Measurements from ENCODE around the gene CCNL1.

CCNL1 gene

DNA sequence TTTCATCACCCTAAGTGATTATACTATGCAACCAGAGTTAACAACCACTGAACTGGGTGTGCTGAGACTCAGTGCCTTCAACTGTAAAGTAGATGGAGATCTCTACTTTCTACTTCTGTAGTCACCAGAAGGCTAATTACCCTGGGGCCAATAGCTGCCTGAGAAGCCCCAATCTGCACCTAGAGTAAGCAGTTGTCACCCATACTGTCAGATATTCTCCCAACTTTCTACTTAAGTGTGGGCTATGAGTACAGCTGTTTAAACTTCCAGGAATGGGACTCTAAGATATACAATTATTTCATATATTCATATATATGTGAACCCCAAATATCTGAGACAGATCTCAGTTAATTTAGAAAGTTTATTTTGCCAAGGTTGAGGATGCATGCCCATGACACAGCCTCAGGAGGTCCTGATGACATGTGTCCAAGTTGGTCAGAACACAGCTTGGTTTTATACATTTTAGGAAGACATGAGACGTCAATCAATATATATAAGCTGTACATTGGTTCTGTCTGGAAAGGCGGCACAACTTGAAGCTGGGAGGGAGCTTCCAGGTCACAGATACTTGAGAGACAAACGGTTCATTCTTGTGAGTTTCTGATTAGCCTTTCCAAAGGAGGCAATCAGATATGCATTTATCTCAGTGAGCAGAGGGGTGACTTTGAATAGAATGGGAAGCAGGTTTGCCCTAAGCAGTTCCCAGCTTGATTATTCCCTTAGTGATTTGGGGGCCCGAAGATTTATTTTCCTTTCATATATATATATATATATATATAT, 41.9 kb downstream of the CCNL1 start:
- Histone ChIP-seq H3K9me3 (ENCODE audit: insufficient read depth, low read depth, low read length) (no peaks in the 10 kb centered on the region), H3K27me3 (ENCODE audit: insufficient read depth, low read length) (no peaks in the 10 kb centered on the region), H3K36me3 (ENCODE audit: insufficient read depth, low read depth, low read length) (no peaks in the 10 kb centered on the region), H3K4me3 (ENCODE audit: low read length) (no peak overlapping the region), H3K4me1 (ENCODE audit: insufficient read depth, low read length) (no peaks in the 10 kb centered on the region), H3K27ac (ENCODE audit: low read length) (no peak overlapping the region), H3K9ac (ENCODE audit: low read depth, low read length) (no peak overlapping the region)

DNA sequence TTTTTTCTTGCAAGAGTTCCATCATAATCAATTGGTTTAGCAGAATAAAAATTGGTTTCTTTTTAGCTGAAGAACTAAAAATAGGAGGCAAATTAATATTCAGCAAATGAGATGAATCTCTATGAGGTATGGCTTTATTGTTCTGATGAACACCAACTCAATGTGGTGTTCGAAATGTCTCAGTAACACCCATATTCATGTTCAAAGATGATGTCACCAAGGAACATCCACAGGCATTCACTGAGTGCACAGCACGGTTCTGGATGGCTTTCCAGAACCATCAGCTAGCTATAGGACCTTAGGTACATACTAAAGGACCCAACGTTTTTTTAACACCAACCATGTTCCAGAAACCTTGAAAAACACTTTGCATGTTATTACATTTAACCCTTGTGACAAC, 42.7 kb downstream of the CCNL1 start:
- no peaks in the 10 kb centered on the region for H3K36me3 ChIP-seq (ENCODE audit: insufficient read depth, low read depth, low read length)
- H3K4me1 ChIP-seq (ENCODE audit: insufficient read depth, low read length), result no peaks in the 10 kb centered on the region
- no peaks in the 10 kb centered on the region for H3K9me3 ChIP-seq (ENCODE audit: insufficient read depth, low read depth, low read length)
- no peak overlapping the region for H3K27ac ChIP-seq (ENCODE audit: low read length)
- no peak overlapping the region for H3K4me3 ChIP-seq (ENCODE audit: low read length)
- H3K27me3 ChIP-seq (ENCODE audit: insufficient read depth, low read length), result no peaks in the 10 kb centered on the region
- H3K9ac ChIP-seq (ENCODE audit: low read depth, low read length), result no peak overlapping the region

DNA sequence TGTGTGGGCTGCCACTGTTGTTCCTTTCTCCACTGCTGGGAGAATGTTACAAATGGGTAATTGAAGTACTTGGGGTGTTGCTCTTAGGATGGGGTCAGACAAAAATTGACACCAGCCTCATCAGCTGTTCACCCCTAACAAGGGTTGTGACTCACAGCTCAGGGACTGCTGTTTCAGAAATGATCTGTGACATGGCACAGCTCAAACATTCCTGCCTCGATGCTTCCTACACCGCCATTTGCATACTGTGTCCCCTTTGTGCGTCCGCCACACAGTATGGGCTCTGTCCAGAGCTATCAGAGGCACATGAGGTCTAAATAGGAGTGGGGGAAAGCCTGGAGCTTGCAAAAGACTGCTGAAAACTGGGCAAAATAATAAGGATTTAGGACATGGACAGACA, 43.9 kb downstream of the CCNL1 start:
- H3K4me1 ChIP-seq (ENCODE audit: insufficient read depth, low read length), result no peaks in the 10 kb centered on the region
- H3K9ac ChIP-seq (ENCODE audit: low read depth, low read length), result no peak overlapping the region

DNA sequence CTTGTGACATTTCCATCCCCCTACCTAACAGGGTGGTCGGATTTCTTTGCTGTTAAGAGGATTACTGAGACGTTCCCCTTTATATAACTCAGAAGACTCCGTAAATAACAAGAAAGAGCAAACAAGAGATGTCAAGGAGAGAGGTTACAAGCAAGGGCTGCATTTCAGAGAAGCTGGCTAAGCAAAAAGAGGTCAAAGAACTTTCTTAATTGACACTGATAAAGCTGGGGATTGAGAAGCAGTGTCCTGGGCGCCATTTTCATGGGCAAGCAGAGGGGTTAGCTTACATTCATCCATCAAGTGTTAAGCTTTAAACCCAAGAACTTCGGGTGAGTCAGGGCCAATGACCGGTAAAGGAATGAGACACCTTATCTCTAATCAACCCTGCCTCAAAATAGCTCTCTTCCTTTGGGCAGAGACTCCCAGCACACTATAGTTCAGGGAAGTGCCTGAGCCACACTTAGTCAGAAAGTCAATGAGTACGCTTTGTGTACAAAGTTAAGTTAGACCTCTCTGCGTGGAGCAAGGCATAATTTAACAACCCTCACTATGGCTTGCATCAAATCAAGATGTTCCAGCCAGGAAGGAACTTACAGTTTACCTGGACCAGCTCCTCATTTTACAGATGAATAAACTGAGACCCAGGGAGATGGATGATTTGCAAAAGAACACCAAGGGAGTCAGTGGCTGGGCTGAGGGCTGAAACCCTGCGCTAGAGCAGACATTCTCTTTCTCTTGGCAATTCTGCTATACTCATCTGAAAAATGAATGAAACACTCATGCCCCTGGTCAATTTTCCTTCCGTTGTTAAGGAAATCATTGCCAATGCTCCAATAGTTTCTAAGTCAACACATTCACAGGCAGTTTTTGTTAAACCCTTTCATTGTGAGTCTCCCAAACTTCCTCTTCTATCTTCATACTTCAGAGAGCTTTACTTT, 44.6 kb downstream of the CCNL1 start:
- Histone ChIP-seq H3K9ac (ENCODE audit: low read depth, low read length) (no peak overlapping the region), H3K27ac (ENCODE audit: low read length) (no peak overlapping the region), H3K9me3 (ENCODE audit: insufficient read depth, low read depth, low read length) (no peaks in the 10 kb centered on the region), H3K36me3 (ENCODE audit: insufficient read depth, low read depth, low read length) (no peaks in the 10 kb centered on the region), H3K27me3 (ENCODE audit: insufficient read depth, low read length) (no peaks in the 10 kb centered on the region), H3K4me1 (ENCODE audit: insufficient read depth, low read length) (no peaks in the 10 kb centered on the region), H3K4me3 (ENCODE audit: low read length) (no peak overlapping the region)

More for the DNA sequence above, 43.9 kb downstream of the CCNL1 start:
- H3K27ac ChIP-seq (ENCODE audit: low read length), result no peak overlapping the region
- H3K9me3 ChIP-seq (ENCODE audit: insufficient read depth, low read depth, low read length), result no peaks in the 10 kb centered on the region
- H3K27me3 ChIP-seq (ENCODE audit: insufficient read depth, low read length), result no peaks in the 10 kb centered on the region
- no peaks in the 10 kb centered on the region for H3K36me3 ChIP-seq (ENCODE audit: insufficient read depth, low read depth, low read length)
- no peak overlapping the region for H3K4me3 ChIP-seq (ENCODE audit: low read length)

DNA sequence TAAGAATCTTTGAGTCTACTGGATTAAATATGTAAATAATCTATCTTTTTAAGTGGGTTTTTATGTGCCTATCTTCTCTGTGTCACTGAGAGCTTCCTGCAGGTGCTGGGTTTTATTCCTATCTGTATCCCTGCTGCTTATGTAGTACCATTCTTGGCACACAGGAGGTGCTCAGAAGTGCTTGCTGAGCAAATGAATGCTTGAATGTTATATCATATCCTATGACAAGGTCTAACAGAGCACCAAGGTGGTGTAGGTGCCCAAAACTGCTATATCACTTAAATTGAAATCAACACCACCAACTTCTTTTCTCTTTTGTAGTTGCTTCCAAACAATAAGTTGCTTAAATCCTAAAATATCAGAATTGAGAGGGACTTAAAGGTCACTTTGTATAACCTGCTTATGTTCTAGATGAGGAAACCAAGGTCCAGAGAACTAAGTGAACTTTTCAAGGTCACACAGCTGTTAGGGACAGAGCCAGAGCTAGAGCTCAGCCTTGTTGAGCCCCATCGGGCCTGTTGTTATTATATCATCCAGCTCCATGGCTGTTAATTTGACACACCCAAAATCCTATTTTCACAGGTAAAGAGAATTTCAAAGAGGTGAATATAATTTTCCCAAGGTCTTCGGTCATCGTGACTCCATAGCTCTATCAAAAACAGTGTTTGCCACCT, 46.0 kb downstream of the CCNL1 start:
- Histone ChIP-seq H3K4me3 (ENCODE audit: low read length) (no peak overlapping the region), H3K9me3 (ENCODE audit: insufficient read depth, low read depth, low read length) (no peaks in the 10 kb centered on the region), H3K27me3 (ENCODE audit: insufficient read depth, low read length) (no peaks in the 10 kb centered on the region), H3K27ac (ENCODE audit: low read length) (no peak overlapping the region), H3K36me3 (ENCODE audit: insufficient read depth, low read depth, low read length) (no peaks in the 10 kb centered on the region), H3K4me1 (ENCODE audit: insufficient read depth, low read length) (no peaks in the 10 kb centered on the region), H3K9ac (ENCODE audit: low read depth, low read length) (no peak overlapping the region)

DNA sequence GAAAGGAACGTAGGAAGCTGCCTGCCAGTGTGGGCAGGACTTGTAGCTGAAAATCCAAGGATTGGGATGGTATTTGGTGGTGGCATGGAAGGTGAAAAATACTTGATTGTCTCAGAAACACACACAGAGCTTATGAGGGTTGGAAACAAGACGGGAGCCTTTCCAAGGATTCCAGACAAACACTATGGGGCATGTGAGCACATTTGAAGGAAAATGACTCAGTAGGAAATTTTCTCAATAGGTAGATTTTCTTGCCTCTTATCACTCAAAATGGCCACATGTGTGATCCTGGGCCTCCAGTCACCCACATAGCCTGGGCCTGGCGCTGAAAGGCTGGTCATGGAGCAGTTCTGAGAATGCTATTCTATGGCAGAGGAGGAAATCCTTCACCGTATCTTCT, 47.4 kb downstream of the CCNL1 start:
- H3K4me3 ChIP-seq (ENCODE audit: low read length), result no peak overlapping the region
- H3K4me1 ChIP-seq (ENCODE audit: insufficient read depth, low read length), result no peaks in the 10 kb centered on the region; the same call in 1 of the 2 replicates
- no peak overlapping the region for H3K9ac ChIP-seq (ENCODE audit: low read depth, low read length)
- no peaks in the 10 kb centered on the region for H3K36me3 ChIP-seq (ENCODE audit: insufficient read depth, low read depth, low read length)
- H3K9me3 ChIP-seq (ENCODE audit: insufficient read depth, low read depth, low read length), result no peaks in the 10 kb centered on the region
- H3K27ac ChIP-seq (ENCODE audit: low read length), result no peak overlapping the region
- H3K27me3 ChIP-seq (ENCODE audit: insufficient read depth, low read length), result no peaks in the 10 kb centered on the region

DNA sequence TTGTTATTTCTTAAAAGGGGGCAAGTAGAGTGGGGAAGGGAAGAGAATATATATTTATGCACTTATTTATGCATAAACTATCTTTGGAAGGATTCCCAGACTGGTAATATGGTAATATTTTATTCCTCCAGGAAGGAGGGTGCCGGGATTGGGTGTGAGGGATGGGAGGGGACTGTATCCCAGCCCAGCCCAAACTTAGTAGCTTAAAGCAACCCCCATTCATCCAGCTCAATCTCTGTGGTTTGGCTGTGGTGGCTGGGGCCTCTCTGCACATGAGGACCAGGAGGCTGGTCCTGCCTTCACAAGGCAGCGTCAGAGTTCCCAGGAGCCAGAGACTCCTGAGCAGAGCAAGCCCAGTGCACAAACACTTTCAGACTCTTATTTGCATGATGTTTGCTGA, 48.4 kb downstream of the CCNL1 start:
- H3K27me3 ChIP-seq (ENCODE audit: insufficient read depth, low read length), result no peaks in the 10 kb centered on the region
- H3K9ac ChIP-seq (ENCODE audit: low read depth, low read length), result no peak overlapping the region
- no peaks in the 10 kb centered on the region for H3K36me3 ChIP-seq (ENCODE audit: insufficient read depth, low read depth, low read length)
- H3K4me1 ChIP-seq (ENCODE audit: insufficient read depth, low read length), result no peaks in the 10 kb centered on the region; the same call in 1 of the 2 replicates
- H3K4me3 ChIP-seq (ENCODE audit: low read length), result no peak overlapping the region
- H3K9me3 ChIP-seq (ENCODE audit: insufficient read depth, low read depth, low read length), result no peaks in the 10 kb centered on the region
- H3K27ac ChIP-seq (ENCODE audit: low read length), result no peak overlapping the region

DNA sequence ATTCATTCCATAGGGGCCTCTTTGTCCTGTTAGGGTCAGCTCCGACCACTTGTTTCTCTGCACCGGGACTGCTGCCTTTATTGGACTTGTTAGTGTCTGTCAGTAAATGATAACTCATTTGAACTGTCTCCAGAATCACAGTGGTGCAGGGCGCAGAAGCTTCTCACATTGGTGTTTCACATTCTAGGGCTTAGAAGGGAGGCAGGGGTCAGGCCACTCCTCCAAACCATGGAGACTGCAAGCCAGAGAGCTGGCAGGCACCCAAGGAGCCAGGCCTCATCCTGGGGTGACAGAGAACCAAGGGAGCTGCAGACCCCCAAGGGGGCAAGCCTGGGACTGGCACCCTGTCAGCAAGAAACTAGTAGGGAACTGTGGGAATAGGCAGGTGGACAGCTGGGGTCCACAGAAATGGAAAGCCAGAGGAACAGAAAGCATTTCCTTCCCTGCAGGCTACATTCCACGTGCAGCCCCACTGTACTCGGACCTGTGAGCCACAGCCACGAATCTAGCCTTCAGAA, 49.1 kb downstream of the CCNL1 start:
- H3K27ac ChIP-seq (ENCODE audit: low read length), result no peak overlapping the region
- no peaks in the 10 kb centered on the region for H3K27me3 ChIP-seq (ENCODE audit: insufficient read depth, low read length)
- no peaks in the 10 kb centered on the region for H3K36me3 ChIP-seq (ENCODE audit: insufficient read depth, low read depth, low read length)
- no peaks in the 10 kb centered on the region; the same call in 1 of the 2 replicates for H3K4me1 ChIP-seq (ENCODE audit: insufficient read depth, low read length)
- H3K4me3 ChIP-seq (ENCODE audit: low read length), result no peak overlapping the region
- no peak overlapping the region for H3K9ac ChIP-seq (ENCODE audit: low read depth, low read length)
- no peaks in the 10 kb centered on the region for H3K9me3 ChIP-seq (ENCODE audit: insufficient read depth, low read depth, low read length)

DNA sequence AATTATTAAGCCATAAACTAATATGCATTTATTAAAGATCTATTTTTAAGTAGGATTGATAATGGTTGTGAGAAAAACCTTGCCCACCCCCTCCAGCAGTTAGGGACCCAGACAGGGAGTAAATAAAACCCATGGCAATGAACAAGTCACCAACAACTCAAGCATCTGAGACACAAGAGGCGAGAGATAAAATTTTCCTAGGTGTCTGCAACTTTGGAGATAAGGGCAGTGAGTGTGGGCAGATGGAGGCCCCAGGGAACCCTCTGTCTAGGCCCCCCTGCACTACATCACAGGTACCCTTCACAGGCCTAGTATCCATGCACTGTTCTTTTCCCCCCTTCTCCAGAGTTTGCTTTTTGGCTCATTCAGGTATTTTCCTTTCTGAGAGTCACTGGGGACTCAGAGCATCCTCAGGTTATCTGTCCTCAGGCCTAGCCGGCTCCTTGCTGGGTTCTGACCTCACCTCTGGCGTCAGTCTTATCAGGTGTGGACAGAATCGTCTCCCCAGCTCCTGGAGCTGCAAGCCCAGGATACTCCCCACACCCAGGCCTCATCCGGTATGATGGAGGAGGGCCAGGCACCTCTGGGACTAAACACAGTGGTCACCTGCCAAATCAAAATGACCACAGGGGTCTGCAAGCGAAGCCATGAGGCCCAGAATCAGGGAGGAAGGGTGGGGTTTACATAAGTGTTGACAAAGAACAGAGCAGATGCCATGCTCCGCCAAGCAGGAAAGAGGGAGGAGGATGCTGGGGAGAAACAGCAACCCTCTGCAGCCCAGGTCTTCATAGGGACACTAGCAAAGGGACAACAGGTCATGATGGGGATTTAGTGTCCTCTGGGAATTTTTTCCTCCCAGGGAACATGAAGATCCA, 50.4 kb downstream of the CCNL1 start:
- Histone ChIP-seq H3K9ac (ENCODE audit: low read depth, low read length) (no peak overlapping the region), H3K36me3 (ENCODE audit: insufficient read depth, low read depth, low read length) (no peaks in the 10 kb centered on the region), H3K27ac (ENCODE audit: low read length) (no peak overlapping the region), H3K4me3 (ENCODE audit: low read length) (no peak overlapping the region), H3K9me3 (ENCODE audit: insufficient read depth, low read depth, low read length) (no peaks in the 10 kb centered on the region), H3K4me1 (ENCODE audit: insufficient read depth, low read length) (no peaks in the 10 kb centered on the region; the same call in 1 of the 2 replicates), H3K27me3 (ENCODE audit: insufficient read depth, low read length) (no peaks in the 10 kb centered on the region)

DNA sequence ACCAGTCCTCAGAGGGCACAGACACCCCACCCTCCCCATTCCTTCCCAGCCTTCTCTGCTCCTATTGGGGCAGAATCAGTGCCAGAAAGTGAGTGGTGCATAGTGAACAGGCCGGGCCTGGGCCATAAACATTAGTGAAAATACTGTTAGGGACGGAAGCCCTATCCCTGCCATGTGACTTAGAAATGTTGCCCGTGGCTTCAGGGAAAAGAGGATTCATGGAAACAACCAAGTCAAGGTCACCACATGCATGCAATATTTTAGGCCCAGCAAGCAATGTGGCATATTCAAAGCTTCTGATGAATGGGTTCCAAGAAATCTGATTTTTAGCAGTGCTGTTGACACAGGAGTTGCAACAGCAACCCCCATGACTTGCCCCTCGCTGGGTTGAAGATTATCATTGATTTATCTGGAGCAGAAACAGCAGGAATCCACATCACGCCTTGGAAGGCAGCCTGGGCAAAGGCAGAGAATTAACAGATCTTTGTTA, 52.3 kb downstream of the CCNL1 start:
- Histone ChIP-seq H3K9ac (ENCODE audit: low read depth, low read length) (no peak overlapping the region), H3K4me3 (ENCODE audit: low read length) (no peak overlapping the region), H3K36me3 (ENCODE audit: insufficient read depth, low read depth, low read length) (no peaks in the 10 kb centered on the region), H3K27me3 (ENCODE audit: insufficient read depth, low read length) (no peaks in the 10 kb centered on the region), H3K9me3 (ENCODE audit: insufficient read depth, low read depth, low read length) (no peaks in the 10 kb centered on the region), H3K27ac (ENCODE audit: low read length) (no peak overlapping the region), H3K4me1 (ENCODE audit: insufficient read depth, low read length) (no peaks in the 10 kb centered on the region; the same call in 1 of the 2 replicates)

Data from iPS-20b (cell line).